SJCRH30 (cell line): Measurements from ENCODE around the gene IGF2BP1. TPM values are rescaled to one million over a fixed set of nuclear protein-coding genes. Genes with fewer than 3 reads are reported as not detected.

ENCODE experiments used
- DNase-seq, 2 experiments: peaks; one replicate each; pipeline ENCODE4 v3.0.0-alpha.2; 2015 to 2020
- H3K27ac ChIP-seq: fragments of 250-450 bp; sonication (Bioruptor Pico); 2 replicates; pipeline ENCODE4 v1.5.1; 2020; ENCODE audit warnings: mild to moderate bottlenecking, moderate library complexity
- H3K27me3 ChIP-seq: fragments of 250-450 bp; sonication (Bioruptor Pico); 2 replicates; pipeline ENCODE4 v1.5.1; 2020; ENCODE audit warnings: mild to moderate bottlenecking, moderate library complexity
- H3K36me3 ChIP-seq: fragments of 250-450 bp; sonication (Bioruptor Pico); 2 replicates; pipeline ENCODE4 v1.5.1; 2020; ENCODE audit warnings: mild to moderate bottlenecking, moderate library complexity
- H3K4me1 ChIP-seq: fragments of 250-450 bp; sonication (Bioruptor Pico); 2 replicates; pipeline ENCODE4 v1.5.1; 2020; ENCODE audit warnings: mild to moderate bottlenecking, moderate library complexity
- H3K4me3 ChIP-seq: fragments of 250-450 bp; sonication (Bioruptor Pico); 2 replicates; pipeline ENCODE4 v1.5.1; 2020; ENCODE audit warnings: mild to moderate bottlenecking, moderate library complexity
- H3K9me3 ChIP-seq: fragments of 250-450 bp; sonication (Bioruptor Pico); replicated peaks from 2 replicates; pipeline ENCODE4 v1.5.1; 2020; ENCODE audit warnings: mild to moderate bottlenecking, moderate library complexity
- total RNA-seq: library from RNA; depleted of rRNA; stranded (reverse); fragments of >200 nt; shearing (Covaris generic); gene quantifications from 2 replicates; pipeline ENCODE4 v1.2.3, GENCODE V29; 2014; rRNA removed

IGF2BP1 gene
- 114 TPM in 2 replicates for total RNA-seq

DNA sequence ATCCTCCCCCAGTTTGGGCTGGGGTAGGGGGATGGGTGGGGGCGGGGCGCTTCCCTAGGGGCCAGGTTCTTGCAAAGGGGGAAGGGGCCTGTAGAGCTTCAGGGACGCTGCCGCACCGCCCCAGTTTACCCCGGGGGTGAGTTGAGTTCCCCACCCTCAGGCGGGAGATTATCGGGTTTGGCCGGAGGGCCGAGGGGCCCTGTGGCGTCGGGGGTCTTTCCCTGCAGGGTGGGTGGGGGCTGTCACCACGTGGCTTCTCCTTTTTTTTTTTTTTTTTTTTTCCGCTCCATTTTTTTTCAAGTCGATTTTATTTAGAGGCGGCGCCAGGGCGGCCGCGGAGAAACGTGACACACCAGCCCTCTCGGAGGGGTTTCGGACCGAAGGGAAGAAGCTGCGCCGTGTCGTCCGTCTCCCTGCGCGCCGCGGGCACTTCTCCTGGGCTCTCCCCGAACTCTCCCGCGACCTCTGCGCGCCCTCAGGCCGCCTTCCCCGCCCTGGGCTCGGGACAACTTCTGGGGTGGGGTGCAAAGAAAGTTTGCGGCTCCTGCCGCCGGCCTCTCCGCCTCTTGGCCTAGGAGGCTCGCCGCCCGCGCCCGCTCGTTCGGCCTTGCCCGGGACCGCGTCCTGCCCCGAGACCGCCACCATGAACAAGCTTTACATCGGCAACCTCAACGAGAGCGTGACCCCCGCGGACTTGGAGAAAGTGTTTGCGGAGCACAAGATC lies at the start of gene IGF2BP1:
IGF2BP1 (plus strand) TSS at position 283 of the 724 bp plus-strand sequence; CDS start at position 644, 361 bp downstream.
- no peaks in the 10 kb centered on the region for H3K27me3 ChIP-seq
- H3K36me3 ChIP-seq = peaks cover 22% of the 10 kb centered on the region
- H3K4me1 ChIP-seq = peaks cover 17% of the 10 kb centered on the region
- peak within 1 kb of the TSS; percentile 94 for H3K27ac ChIP-seq
- H3K4me3 ChIP-seq = peak within 1 kb of the TSS; percentile 92
- no peaks in the 10 kb centered on the region for H3K9me3 ChIP-seq
- DNase-seq = peak; percentile 81 to 88

DNA sequence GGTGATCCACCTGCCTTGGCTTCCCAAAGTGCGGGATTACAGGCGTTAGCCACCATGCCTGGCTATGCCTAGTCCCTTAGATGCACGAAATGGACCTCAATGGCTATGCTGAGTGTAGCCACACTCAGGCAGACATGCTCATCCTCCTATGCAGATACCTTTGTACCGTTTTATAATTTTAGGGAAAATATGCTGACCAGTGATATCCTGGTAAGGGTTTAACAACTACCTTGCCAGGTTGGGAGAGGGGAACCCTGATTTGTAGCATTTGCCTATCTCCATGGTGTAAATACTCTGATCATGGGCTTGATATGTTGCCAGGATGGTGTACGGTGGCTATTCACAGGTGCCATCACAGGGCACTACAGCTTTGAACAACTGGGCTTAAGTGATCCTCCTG lies 45.6 kb upstream of the IGF2BP1 start:
- Histone ChIP-seq H3K9me3 (no peaks in the 10 kb centered on the region), H3K27ac (no peak overlapping the region), H3K4me3 (no peak overlapping the region), H3K27me3 (no peaks in the 10 kb centered on the region), H3K36me3 (no peaks in the 10 kb centered on the region), H3K4me1 (peaks cover 6% of the 10 kb centered on the region; the same call in 1 of the 2 replicates)
- DNase-seq = no peak

DNA sequence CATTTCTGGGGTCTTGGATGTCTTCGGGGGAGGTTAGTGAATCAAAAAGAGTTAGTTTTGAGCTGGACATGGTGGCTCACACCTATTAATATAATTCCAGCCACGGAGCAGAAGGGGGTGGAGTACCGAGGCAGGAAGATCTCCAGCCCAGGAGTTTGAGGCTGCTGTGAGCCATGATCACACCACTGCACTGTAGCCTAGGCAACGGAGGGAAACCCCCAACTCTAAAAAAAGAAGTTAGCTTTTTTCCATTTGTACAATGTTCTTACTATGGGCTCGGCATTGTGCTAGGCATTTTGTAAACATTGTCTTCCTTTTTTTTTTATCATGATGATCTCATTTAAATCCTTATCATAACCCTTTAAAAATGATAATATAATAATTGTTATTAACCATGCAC lies 44.3 kb upstream of the IGF2BP1 start:
- Histone ChIP-seq H3K27me3 (no peaks in the 10 kb centered on the region), H3K4me3 (no peak overlapping the region), H3K9me3 (no peaks in the 10 kb centered on the region), H3K36me3 (no peaks in the 10 kb centered on the region), H3K27ac (no peak overlapping the region), H3K4me1 (peaks cover 13% of the 10 kb centered on the region)
- no peak for DNase-seq

DNA sequence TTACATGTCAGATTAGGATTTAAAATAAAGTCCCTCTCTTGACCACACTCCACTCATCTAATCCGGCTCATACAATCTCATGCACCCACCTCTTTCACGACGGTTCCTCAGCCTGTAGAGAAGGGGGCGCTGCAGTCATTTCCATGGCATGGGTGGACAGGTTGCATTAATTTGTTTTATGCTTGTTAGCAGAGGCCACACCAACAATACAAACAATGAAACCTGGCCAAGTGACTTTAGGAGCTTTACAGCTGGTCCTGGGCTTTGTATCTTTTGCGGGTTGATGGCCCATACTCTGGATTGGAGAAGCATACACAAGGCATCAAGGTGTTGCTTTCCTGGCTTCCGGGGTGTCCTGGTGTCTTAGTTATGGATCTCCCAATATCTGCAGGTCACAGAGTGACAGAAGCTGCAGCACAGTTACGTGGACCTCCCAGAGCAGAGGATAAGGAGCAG lies 42.9 kb upstream of the IGF2BP1 start:
- H3K27ac ChIP-seq = no peak overlapping the region
- no peaks in the 10 kb centered on the region for H3K9me3 ChIP-seq
- H3K36me3 ChIP-seq = no peaks in the 10 kb centered on the region
- no peak overlapping the region for H3K4me3 ChIP-seq
- H3K27me3 ChIP-seq = no peaks in the 10 kb centered on the region
- DNase-seq = peak; percentile 62 to 67
- peaks cover 13% of the 10 kb centered on the region for H3K4me1 ChIP-seq

DNA sequence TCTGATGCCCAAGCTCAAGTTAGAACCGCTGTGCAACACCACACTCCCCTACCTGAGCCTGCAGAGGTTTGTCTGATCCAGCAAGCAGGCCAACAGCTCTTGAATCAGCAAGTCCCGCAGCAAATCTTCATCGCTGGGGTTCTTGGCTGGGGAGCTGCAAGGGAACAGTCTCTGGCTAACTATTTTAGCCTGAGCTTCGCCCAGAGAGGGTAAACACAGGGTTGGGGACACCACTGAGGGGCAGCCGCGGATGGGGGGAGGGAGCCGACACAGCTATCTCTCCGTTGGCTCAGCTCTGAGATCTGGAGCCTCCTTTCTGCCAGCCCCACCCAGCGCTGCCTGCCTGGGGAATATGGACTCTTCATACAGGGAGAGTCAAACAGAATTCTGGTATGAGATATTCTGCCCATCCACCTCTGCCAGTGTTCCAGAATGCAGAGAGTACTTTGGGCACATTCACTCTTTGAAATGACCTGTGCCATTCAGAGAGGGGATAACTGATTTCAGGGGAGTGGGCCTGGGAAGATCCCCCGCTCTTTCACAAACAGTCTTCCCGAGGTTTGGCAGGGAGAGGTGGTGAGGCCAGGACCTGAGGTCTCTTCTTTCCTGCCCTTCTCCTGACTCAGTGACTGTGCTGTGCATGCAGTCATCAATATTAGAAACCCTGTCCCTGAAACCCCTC lies 36.2 kb upstream of the IGF2BP1 start:
- Histone ChIP-seq H3K4me1 (peaks cover 21% of the 10 kb centered on the region), H3K36me3 (no peaks in the 10 kb centered on the region), H3K27me3 (no peaks in the 10 kb centered on the region), H3K27ac (peak overlapping the region; percentile 8; the same call in 1 of the 2 replicates), H3K9me3 (no peaks in the 10 kb centered on the region), H3K4me3 (peak overlapping the region; percentile 23)
- peak; percentile 78 to 80 for DNase-seq

DNA sequence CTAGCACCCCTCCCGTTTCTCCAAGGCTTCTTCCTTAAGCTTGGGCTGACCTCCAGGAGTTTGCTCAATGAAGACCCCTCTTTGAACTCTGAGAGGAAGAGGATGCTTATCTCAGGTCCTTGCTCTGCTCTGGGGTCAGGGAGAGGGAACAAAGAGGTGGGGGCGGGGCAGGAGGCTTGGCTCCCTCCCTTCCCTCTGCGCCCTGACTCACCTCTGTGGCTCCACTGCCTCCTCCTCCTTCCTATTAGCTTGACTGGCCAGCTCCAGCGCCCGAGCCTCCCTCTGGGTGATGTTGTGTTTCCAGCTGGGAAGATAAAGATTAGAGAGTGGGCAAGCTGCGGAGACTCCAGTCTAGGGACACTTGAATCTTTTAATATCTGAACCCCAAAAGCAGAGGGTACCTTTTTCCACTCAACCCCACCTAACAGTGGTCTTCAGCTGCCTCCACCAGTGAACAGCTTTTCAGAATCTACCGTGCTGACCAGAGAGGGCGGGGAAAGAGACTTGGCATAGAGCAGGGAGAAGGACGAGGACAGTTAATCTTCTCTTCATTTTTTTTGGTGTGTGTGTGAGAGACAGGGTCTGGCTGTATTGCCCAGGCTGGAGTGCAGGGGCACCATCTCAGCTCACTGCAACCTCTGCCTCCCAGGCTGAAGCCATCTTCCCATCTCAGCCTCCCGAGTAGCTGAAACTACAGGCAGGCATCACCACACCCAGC lies 35.5 kb upstream of the IGF2BP1 start:
- Histone ChIP-seq H3K27me3 (no peaks in the 10 kb centered on the region), H3K27ac (peak overlapping the region; percentile 8; the same call in 1 of the 2 replicates), H3K4me1 (peaks cover 18% of the 10 kb centered on the region), H3K36me3 (no peaks in the 10 kb centered on the region), H3K9me3 (no peaks in the 10 kb centered on the region), H3K4me3 (peak overlapping the region; percentile 23)
- peak; percentile 49 to 58 for DNase-seq

DNA sequence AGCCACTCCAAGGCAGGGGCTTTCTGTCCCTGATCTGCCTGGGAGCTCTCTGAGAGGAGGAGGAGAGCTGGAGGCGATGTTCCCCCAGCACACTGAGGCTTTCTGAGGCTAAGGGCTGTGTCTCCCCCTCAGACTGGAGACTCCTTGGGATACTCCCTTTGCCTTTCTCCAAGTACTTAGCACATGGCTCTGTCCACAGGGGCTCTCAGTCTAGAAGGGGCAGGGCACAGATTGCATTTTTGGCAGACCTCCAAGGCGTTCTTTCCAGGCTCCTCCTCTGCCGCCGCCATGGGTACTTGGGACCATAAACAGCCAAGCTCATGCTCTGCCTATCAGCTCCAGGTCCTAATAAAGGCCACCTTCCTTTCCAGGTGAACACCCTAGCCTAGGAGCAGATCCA lies 27.0 kb upstream of the IGF2BP1 start:
- peak overlapping the region; percentile 23 for H3K27ac ChIP-seq
- no peaks in the 10 kb centered on the region for H3K9me3 ChIP-seq
- no peaks in the 10 kb centered on the region for H3K27me3 ChIP-seq
- peak; percentile 67 to 82 for DNase-seq
- H3K4me3 ChIP-seq = no peak overlapping the region
- peaks cover 40% of the 10 kb centered on the region for H3K4me1 ChIP-seq
- H3K36me3 ChIP-seq = no peaks in the 10 kb centered on the region

DNA sequence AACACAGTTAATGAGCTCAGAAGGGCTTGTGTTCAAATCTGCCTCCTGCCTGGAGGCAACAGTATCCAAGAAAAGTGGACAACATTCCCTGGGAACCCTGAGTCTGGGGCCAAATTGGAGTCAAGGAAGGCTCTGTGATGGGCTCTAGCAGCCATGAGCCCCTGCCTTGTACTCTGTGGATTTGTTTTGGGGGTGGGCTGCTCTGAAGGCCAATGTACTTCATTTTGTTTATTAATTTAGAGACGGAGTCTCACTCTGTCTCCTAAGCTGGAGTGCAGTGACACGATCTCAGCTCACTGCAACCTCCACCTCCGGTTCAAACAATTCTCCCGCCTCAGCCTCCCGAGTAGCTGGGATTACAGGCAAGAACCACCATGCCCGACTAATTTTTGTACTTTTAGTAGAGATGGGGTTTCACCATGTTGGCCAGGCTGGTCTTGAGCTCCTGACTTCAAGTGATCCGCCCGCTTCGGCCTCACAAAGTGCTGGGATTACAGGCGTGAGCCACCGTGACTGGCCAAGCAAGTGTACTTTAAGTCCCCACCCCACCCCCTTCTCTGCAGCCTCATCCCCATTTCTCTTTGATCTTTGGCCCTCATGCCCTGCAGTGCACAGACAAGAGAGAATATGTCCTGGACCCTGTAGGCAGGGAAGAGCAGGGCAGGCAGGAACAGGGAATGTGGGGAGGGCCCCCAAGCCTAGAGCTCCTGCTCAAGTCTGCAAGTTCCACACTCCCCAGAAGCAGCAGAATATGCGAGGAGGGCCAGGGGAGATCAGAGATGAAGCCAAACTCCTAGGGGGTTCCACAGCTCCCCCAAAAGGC lies 26.1 kb upstream of the IGF2BP1 start:
- Histone ChIP-seq H3K4me1 (peaks cover 40% of the 10 kb centered on the region), H3K9me3 (no peaks in the 10 kb centered on the region), H3K4me3 (no peak overlapping the region), H3K27ac (no peak overlapping the region), H3K27me3 (no peaks in the 10 kb centered on the region), H3K36me3 (no peaks in the 10 kb centered on the region)
- DNase-seq = no peak

DNA sequence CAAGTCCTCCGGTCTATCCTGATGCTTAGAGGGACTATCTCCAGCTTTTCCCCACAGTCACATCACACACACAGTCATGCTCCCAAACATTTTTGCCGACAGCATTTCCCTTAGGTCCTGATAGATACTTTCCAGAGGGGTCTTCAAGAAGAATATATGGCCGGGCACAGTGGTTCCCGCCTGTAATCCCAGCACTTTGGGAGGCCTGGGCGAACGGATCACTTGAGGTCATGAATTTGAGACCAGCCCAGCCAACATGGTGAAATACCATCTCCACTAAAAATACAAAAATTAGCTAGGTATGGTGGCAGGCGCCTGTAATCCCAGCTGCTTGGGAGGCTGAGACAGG lies 24.5 kb upstream of the IGF2BP1 start:
- no peak for DNase-seq
- no peaks in the 10 kb centered on the region for H3K27me3 ChIP-seq
- no peaks in the 10 kb centered on the region for H3K36me3 ChIP-seq
- H3K4me3 ChIP-seq = peak overlapping the region; percentile 9; the same call in 1 of the 2 replicates
- peaks cover 40% of the 10 kb centered on the region for H3K4me1 ChIP-seq
- no peaks in the 10 kb centered on the region for H3K9me3 ChIP-seq
- H3K27ac ChIP-seq = peak overlapping the region; percentile 63

DNA sequence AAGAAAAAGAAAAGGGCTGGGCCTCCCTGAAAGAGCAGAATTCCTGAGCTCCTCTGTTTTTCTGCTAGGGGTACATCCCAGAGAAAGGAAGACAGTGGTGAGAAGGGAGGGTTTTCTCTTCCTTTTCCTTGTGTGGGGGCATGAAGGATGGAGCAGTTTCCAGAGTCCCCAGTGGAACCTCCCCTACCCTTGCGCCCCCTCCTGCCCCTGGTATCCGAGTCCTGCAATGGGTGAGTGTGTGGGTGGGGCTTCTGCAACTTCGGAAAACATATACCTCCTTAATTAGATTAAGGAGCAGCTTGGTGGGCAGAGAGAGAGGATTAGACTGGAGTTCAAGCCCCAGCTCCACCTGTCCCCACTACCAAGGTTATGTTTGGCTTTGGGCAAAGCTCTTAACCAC lies 23.4 kb upstream of the IGF2BP1 start:
- Histone ChIP-seq H3K4me1 (peaks cover 40% of the 10 kb centered on the region), H3K36me3 (no peaks in the 10 kb centered on the region), H3K4me3 (no peak overlapping the region), H3K9me3 (no peaks in the 10 kb centered on the region), H3K27ac (no peak overlapping the region), H3K27me3 (no peaks in the 10 kb centered on the region)
- no peak for DNase-seq

DNA sequence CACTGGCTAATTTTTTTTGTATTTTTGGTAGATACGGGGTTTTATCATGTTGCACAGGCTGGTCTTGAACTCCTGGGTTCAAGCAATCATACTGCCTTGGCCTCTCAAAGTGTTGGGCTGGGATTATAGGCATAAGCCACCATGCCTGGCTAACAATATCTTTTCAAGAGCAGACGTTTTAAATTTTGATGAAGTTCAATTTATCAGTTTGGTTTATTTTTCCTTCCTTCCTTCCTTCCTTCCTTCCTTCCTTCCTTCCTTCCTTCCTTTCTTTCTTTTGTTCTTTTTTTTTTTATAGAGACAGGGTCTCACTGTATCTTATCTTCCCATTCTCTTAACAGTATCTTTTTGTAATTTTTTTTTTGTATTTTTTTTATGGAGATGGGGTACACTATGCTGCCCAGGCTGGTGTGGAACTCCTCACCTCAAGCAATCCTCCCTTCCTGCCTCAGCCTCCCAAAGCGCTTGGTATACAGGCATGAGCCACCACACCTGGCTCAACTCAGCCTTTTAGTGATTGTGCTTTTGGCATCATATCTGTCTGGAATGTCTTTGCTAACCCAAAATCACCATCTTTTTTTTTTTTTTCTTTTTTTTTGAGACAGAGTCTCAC lies 15.2 kb upstream of the IGF2BP1 start:
- no peaks in the 10 kb centered on the region for H3K36me3 ChIP-seq
- no peaks in the 10 kb centered on the region for H3K4me1 ChIP-seq
- H3K9me3 ChIP-seq = peaks cover 5% of the 10 kb centered on the region; the same call in 1 of the 2 replicates
- H3K27ac ChIP-seq = no peak overlapping the region
- DNase-seq = no peak
- H3K4me3 ChIP-seq = no peak overlapping the region
- H3K27me3 ChIP-seq = 0 out of 2 replicates have a peak, but pooled peaks cover 3% of the 10 kb centered on the region

DNA sequence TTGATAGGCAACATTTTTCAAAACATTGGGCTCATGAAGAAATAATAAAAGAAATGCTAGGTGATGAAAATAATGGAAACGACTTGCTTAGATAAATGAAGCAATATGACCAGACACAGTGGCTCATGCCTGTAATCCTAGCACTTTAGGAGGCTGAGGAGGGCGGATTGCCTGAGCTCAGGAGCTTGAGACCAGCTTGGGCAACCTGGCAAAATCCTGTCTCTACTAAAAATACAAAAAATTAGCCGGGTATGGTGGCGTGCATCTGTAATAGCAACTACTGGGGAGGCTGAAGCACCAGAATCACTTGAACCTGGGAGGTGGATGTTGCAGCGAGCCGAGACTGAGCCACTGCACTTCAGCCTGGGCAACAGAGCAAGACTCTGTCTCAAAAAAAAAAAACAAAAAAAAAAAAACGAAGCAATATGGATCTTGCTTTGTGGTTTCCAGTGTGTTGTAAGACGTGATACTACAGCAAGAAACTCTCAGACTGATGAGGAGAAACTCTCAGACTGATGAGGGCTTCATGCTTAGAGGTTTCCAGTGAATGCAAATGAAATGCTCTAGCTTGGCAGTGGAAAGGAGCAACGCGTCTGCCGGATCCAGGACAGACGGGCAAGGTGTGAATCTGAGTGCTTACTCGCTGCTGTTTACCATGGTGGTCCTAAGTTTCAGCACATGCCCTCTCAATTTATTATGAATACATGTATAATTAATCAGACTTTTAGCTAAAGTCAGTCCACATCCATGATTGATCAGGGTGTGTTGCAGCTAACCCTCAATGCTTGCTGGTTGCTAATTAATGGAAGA lies 11.5 kb upstream of the IGF2BP1 start:
- peaks cover 5% of the 10 kb centered on the region; the same call in 1 of the 2 replicates for H3K9me3 ChIP-seq
- H3K27me3 ChIP-seq = peaks cover 7% of the 10 kb centered on the region; the same call in 1 of the 2 replicates
- H3K36me3 ChIP-seq = no peaks in the 10 kb centered on the region
- H3K4me1 ChIP-seq = 0 out of 2 replicates have a peak, but pooled peaks cover under 1% of the 10 kb centered on the region
- no peak for DNase-seq
- H3K4me3 ChIP-seq = no peak overlapping the region
- H3K27ac ChIP-seq = no peak overlapping the region

DNA sequence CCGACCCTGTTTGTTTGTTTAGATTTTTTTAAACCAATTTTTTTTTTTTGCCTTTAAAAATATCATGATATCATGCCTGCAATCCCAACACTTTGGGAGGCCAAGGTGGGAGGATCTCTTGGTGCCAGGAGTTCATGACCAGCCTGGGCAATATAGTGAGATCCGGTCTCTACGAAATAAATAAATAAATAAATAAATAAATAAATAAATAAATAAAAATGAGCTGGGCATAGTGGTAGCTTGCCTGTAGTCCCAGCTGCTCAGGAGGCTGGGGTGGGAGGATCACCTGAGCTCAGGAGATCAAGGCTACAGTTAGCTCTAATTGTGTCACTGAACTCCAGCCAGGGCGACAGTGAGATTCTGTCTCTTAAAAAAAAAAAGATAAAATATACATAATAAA lies 8.1 kb upstream of the IGF2BP1 start:
- Histone ChIP-seq H3K9me3 (no peaks in the 10 kb centered on the region), H3K4me3 (no peak overlapping the region), H3K36me3 (no peaks in the 10 kb centered on the region), H3K27ac (no peak overlapping the region), H3K4me1 (0 out of 2 replicates have a peak, but pooled peaks cover 5% of the 10 kb centered on the region), H3K27me3 (peaks cover 7% of the 10 kb centered on the region; the same call in 1 of the 2 replicates)
- no peak for DNase-seq
